Activated T-cell treated with anti-CD3 and anti-CD28 coated beads, Interleukin-2, amount 50 U/mL, for 48 hours (primary cell): ENCODE measurements around the gene CATSPERE.
"Not testable (repeated sequence)": the region's sequence is repeated elsewhere in the genome, so short reads cannot be mapped to it uniquely, and the experiment has no call there.

ENCODE experiments used
- DNase-seq, 2 experiments: peaks; one replicate each; pipeline ENCODE4 v3.0.0-alpha.2; 2020

CATSPERE gene

GRCh38 chr1:244666672-244667418 is 205.8 kb downstream of the CATSPERE start:
- DNase-seq = not testable (repeated sequence)

GRCh38 chr1:244667797-244668196 is 206.7 kb downstream of the CATSPERE start:
- DNase-seq = no peak

GRCh38 chr1:244672946-244673682 is 212.0 kb downstream of the CATSPERE start:
- DNase-seq = no peak

GRCh38 chr1:244674446-244674845 is 213.4 kb downstream of the CATSPERE start:
- DNase-seq = no peak

GRCh38 chr1:244675167-244675566 is 214.1 kb downstream of the CATSPERE start:
- DNase-seq = no peak

- DNase-seq = no peak
These were observed 217.6 kb downstream of the CATSPERE start for GRCh38 chr1:244678697-244679096.

GRCh38 chr1:244680667-244681066 is 219.6 kb downstream of the CATSPERE start:
- no peak for DNase-seq

- DNase-seq = not testable (repeated sequence)
These were observed 221.0 kb downstream of the CATSPERE start for GRCh38 chr1:244682087-244682486.
